Lower leg skin (tissue), 3 donors: ENCODE measurements around the gene MYL12A.

Experiments
- CTCF ChIP-seq, 3 donors: fragments of 450-650 bp; IDR thresholded peaks; one replicate each; pipeline ENCODE4 v1.5.1; 2016; ENCODE audit warnings: antibody characterized with exemption in 3 of 3, mild to moderate bottlenecking in 3 of 3, moderate library complexity in 2 of 3
- POLR2A ChIP-seq, 2 donors: fragments of 450-650 bp; IDR thresholded peaks; one replicate each; pipeline ENCODE4 v1.6.1; 2016 to 2017; ENCODE audit warnings: antibody characterized with exemption in 2 of 2, mild to moderate bottlenecking in 1 of 2, moderate library complexity in 1 of 2

DNA sequence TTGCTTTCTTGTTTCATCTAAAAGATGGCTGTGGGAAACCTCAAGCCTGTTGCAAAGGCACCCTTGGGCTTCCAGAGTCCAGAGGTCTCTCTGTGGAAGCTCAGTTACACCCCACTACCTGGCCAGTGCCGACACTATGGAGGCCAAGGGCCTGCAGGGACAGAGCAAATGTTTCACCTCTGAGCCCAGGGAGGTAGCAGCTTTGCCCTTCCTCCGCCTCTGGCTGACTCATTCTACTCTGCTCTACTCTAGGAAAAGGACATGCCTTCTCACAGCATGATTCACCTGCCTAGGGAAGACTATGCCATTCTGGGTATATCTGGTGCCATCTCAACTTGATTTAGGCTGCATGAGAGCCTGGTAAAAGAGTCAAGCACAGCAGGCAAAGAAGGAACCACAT is 40.0 kb upstream of the MYL12A start:
- TF ChIP-seq CTCF (IDR thresholded peaks at IDR 0.05) (no peak), POLR2A (IDR thresholded peaks at IDR 0.05) (no peak)
